Vagina (tissue), 2 donors: Measurements from ENCODE around the gene ZER1.

ENCODE experiments used
- POLR2A ChIP-seq, 2 donors: fragments of 450-650 bp; IDR thresholded peaks; one replicate each; pipeline ENCODE4 v1.6.1; 2017; ENCODE audit warnings: antibody characterized with exemption in 2 of 2, mild to moderate bottlenecking in 2 of 2, moderate library complexity in 2 of 2
- TF ChIP-seq, protein P1 (sequence below), 3 experiments: fragments of 450-650 bp in 2 of 3; fragments of 200-600 bp in 1 of 3; sonication (generic) in 1 of 3; IDR thresholded peaks; one replicate each; pipeline ENCODE4 v1.5.1; 2017 to 2019; ENCODE audit warnings: antibody characterized with exemption in 3 of 3, mild to moderate bottlenecking in 2 of 3, moderate library complexity in 2 of 3

GRCh38 chr9:128715436-128715750, 56.3 kb downstream of the ZER1 start:
- TF ChIP-seq, protein P1, sequence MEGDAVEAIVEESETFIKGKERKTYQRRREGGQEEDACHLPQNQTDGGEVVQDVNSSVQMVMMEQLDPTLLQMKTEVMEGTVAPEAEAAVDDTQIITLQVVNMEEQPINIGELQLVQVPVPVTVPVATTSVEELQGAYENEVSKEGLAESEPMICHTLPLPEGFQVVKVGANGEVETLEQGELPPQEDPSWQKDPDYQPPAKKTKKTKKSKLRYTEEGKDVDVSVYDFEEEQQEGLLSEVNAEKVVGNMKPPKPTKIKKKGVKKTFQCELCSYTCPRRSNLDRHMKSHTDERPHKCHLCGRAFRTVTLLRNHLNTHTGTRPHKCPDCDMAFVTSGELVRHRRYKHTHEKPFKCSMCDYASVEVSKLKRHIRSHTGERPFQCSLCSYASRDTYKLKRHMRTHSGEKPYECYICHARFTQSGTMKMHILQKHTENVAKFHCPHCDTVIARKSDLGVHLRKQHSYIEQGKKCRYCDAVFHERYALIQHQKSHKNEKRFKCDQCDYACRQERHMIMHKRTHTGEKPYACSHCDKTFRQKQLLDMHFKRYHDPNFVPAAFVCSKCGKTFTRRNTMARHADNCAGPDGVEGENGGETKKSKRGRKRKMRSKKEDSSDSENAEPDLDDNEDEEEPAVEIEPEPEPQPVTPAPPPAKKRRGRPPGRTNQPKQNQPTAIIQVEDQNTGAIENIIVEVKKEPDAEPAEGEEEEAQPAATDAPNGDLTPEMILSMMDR (IDR thresholded peaks at IDR 0.05) = no peak
- no peak for TF ChIP-seq POLR2A (IDR thresholded peaks at IDR 0.05)
